Measurements from ENCODE around the gene SLC4A1AP. TPM values are rescaled to one million over a fixed set of nuclear protein-coding genes. Genes with fewer than 3 reads are reported as not detected.

Gene SLC4A1AP
- total RNA-seq, 1 donor from 2014 or later, result 20.9 TPM

DNA sequence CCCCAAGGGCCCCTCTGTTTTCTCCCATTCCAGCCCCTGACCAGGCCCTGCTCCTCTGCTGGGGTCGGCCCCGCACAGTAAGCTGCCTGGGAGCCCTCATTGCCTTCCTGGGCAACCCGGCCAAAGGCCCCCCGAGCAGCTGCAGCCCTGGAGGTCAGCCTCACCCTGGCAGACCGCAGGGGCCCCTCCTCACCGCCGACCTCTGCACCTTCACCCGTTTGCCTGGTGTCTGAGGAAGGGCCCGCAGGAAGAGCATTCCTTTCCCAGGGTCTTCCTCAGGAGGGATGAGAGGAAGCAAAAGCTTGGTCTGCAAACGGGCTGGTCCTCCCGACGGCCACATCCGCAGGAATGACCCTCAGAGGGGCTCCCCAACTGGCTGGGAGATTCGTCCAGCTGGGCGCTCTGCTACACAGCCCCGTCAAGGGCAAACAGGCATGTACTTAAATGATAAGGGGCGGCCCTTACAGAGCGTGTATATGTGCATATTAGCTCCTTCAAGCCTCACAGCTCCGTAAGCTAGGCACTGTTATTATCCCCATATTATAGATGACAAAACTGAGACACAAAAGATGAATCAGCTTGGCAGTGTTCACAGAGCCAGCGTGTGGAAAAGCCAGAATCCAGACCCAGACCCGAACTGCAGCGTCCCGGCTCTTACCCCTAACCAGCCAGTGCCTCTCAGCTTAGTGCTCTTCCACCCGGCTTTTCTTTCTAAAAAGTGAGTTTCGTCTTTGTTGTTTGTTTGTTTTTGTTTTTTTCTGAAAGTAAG lies 52.8 kb downstream of the SLC4A1AP start:
- peak overlapping the region; percentile 35 for H2AFZ ChIP-seq (ENCODE audit: low read depth, low read length)
- no peaks in the 10 kb centered on the region for H3K36me3 ChIP-seq (ENCODE audit: insufficient read depth, low read length)
- FAIRE-seq (no peak), DNase-seq (ENCODE audit: low read depth) (no peak)
- H3K4me1 ChIP-seq (ENCODE audit: insufficient read depth, low read length), result peaks cover 30% of the 10 kb centered on the region
- H3K36me3 Mint-ChIP-seq (ENCODE audit: low read depth, unreplicated experiment), result no peaks in the 10 kb centered on the region
- H3K27me3 Mint-ChIP-seq (ENCODE audit: low read depth, unreplicated experiment), result no peaks in the 10 kb centered on the region
- H3K4me1 Mint-ChIP-seq (ENCODE audit: low read depth, unreplicated experiment), result peaks cover 31% of the 10 kb centered on the region
- peak overlapping the region; percentile 70 for H3K27ac Mint-ChIP-seq (ENCODE audit: unreplicated experiment)
- H3K27me3 ChIP-seq (ENCODE audit: insufficient read depth, low read length), result no peaks in the 10 kb centered on the region
- peak overlapping the region; percentile 32 for H3K9ac ChIP-seq (ENCODE audit: low read length)
- H3K9me3 Mint-ChIP-seq (ENCODE audit: unreplicated experiment), result no peaks in the 10 kb centered on the region
- peak overlapping the region; percentile 47 for H3K4me3 Mint-ChIP-seq (ENCODE audit: unreplicated experiment)
- H3K4me3 ChIP-seq (ENCODE audit: insufficient read depth, low read depth, low read length), result no peak overlapping the region
- H3K9me3 ChIP-seq (ENCODE audit: insufficient read depth, low read depth, low read length), result no peaks in the 10 kb centered on the region
- no peaks in the 10 kb centered on the region for H4K20me1 ChIP-seq (ENCODE audit: insufficient read depth, low read length)
- H3K79me2 ChIP-seq (ENCODE audit: insufficient read depth, low read length), result no peaks in the 10 kb centered on the region
- peak overlapping the region; percentile 47 for H3K4me2 ChIP-seq (ENCODE audit: low read length)
- TF ChIP-seq EZH2 (IDR thresholded peaks at IDR 0.05; ENCODE audit: insufficient read depth, low read length), result no peak
- TF ChIP-seq, protein P1, sequence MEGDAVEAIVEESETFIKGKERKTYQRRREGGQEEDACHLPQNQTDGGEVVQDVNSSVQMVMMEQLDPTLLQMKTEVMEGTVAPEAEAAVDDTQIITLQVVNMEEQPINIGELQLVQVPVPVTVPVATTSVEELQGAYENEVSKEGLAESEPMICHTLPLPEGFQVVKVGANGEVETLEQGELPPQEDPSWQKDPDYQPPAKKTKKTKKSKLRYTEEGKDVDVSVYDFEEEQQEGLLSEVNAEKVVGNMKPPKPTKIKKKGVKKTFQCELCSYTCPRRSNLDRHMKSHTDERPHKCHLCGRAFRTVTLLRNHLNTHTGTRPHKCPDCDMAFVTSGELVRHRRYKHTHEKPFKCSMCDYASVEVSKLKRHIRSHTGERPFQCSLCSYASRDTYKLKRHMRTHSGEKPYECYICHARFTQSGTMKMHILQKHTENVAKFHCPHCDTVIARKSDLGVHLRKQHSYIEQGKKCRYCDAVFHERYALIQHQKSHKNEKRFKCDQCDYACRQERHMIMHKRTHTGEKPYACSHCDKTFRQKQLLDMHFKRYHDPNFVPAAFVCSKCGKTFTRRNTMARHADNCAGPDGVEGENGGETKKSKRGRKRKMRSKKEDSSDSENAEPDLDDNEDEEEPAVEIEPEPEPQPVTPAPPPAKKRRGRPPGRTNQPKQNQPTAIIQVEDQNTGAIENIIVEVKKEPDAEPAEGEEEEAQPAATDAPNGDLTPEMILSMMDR (IDR thresholded peaks at IDR 0.05; ENCODE audit: insufficient read depth, low read depth, low read length), result no peak
- H3K27ac ChIP-seq (ENCODE audit: low read depth, low read length), result peak overlapping the region; percentile 3

DNA sequence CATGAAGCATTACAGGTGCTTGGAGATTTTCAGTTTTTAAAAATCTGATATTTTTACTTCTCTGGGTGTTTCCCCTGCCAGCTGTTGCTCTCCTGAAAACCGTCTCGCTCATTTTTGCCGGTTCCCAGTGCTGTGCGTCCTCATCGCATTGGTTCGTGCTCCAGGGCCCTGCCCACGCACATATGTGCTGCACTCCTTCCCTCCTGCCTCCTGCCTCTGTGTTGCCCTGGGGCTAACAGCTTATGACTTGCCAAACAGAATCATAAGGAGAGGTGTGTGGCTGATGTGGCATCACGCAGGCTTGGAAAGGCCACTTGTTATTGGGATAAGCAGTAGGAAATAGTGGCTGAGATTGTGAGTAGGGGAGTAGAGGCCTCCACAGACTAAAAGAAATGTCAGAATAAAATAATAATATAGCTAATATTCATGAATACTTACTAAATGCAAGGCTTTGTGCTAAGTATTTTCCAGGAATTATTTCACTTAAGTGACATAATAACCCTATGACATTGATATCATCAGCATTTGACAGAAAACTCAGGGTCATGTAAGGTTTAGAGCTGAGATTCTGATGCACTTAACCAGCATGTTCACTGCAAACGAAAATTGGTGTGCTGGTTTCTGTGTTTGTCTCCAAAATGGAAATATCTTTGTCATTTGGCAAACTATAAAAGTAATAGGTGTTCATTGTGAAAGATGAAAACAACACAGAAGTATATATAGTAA lies 53.5 kb downstream of the SLC4A1AP start:
- peaks cover 31% of the 10 kb centered on the region for H3K4me1 Mint-ChIP-seq (ENCODE audit: low read depth, unreplicated experiment)
- Histone ChIP-seq H3K27me3 (ENCODE audit: insufficient read depth, low read length) (no peaks in the 10 kb centered on the region), H3K4me1 (ENCODE audit: insufficient read depth, low read length) (peaks cover 31% of the 10 kb centered on the region), H3K4me2 (ENCODE audit: low read length) (peak overlapping the region; percentile 47), H2AFZ (ENCODE audit: low read depth, low read length) (no peak overlapping the region), H3K79me2 (ENCODE audit: insufficient read depth, low read length) (no peaks in the 10 kb centered on the region), H3K27ac (ENCODE audit: low read depth, low read length) (peak overlapping the region; percentile 3), H4K20me1 (ENCODE audit: insufficient read depth, low read length) (no peaks in the 10 kb centered on the region), H3K36me3 (ENCODE audit: insufficient read depth, low read length) (no peaks in the 10 kb centered on the region), H3K4me3 (ENCODE audit: insufficient read depth, low read depth, low read length) (no peak overlapping the region), H3K9me3 (ENCODE audit: insufficient read depth, low read depth, low read length) (no peaks in the 10 kb centered on the region), H3K9ac (ENCODE audit: low read length) (peak overlapping the region; percentile 32)
- no peaks in the 10 kb centered on the region for H3K27me3 Mint-ChIP-seq (ENCODE audit: low read depth, unreplicated experiment)
- H3K36me3 Mint-ChIP-seq (ENCODE audit: low read depth, unreplicated experiment), result no peaks in the 10 kb centered on the region
- no peak for FAIRE-seq
- DNase-seq (ENCODE audit: low read depth), result peak; percentile 66
- TF ChIP-seq EZH2 (IDR thresholded peaks at IDR 0.05; ENCODE audit: insufficient read depth, low read length), result no peak
- TF ChIP-seq, protein P1 (IDR thresholded peaks at IDR 0.05; ENCODE audit: insufficient read depth, low read depth, low read length), result no peak
- peak overlapping the region; percentile 47 for H3K4me3 Mint-ChIP-seq (ENCODE audit: unreplicated experiment)
- no peaks in the 10 kb centered on the region for H3K9me3 Mint-ChIP-seq (ENCODE audit: unreplicated experiment)
- peak overlapping the region; percentile 70 for H3K27ac Mint-ChIP-seq (ENCODE audit: unreplicated experiment)

Measured in astrocyte (in vitro differentiated cells and primary cell).